GM21381 (cell line): ENCODE results near the gene ACTR5.
A peak's percentile ranks its signal among the peaks of the same experiment; 100 is the strongest.
"Not testable (repeated sequence)": the region's sequence is repeated elsewhere in the genome, so short reads cannot be mapped to it uniquely, and the experiment has no call there.

Experiments used
- ATAC-seq: cut with Tn5 transposase; IDR thresholded peaks from one replicate; pipeline ENCODE4 v1.9.1; 2021; ENCODE audit warnings: mild to moderate bottlenecking, moderate library complexity; ENCODE audit not compliant: unreplicated experiment

Gene ACTR5

DNA sequence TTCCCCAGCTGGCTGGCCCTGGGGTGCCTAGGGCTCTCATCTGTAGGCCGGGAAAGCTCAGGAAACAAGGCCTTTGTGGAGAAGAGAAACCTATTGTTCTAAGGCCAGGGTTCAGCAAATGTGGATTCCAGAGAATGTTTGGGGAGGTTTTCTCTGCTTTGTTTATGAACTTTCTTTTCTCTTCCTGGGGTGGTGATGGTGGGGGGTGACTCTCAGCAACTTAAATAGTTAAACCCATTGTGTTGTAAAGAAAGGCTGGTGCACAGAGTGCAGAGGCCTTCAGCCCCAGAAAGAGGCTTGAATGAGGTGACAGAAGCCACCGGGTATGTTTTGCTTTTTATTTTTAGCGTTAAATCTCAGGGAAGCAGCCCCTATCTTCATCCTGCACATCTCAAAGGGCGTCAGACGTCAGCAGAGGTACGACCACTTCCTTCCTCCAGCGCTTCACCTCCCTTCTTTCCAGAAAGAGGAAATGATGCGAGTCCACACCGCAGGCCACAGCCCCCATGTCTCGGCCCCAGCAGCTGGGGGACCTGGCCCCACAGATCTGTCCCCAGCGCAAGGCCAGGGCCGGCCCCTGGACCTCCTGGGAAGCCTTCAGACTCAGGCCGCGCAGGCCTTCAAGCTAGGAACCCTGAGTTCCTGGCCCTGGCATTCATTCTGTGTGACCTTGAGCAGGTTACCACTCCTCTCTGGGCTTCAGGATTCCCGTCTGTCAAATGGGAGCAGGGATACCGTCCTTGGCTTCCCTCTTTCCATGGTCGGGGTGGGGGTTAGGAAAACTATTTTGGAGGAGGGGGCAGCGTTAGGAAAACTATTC is 56.6 kb downstream of the ACTR5 start:
- ATAC-seq, result no peak

DNA sequence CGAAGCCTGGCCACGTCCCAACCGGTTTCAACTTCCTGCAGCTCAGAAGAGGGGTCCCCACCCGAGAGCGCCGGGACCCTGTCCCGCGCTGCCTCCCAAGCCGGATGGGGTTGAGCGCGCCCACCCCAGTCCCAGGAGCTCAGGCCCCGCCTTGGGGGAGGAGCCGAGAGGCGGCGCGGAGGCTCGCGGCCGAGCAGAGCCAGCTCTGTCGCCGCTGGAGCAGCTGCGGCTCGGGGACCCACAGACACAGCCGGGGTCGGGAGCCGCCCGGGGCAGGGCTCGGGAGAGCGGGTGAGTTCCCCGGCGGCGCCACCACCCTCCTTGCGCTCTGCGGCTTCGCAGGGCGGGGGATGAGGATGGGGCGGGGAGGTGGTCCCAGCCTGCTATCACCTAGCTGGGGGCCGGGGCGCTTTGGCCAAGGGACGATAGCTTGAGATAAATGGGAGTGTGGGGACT is 57.3 kb downstream of the ACTR5 start, which contains the start of gene PPP1R16B:
PPP1R16B (plus strand) TSS at position 196 of the 456 bp plus-strand sequence. CDS start 30,229 bp downstream, outside the sequence.
- ATAC-seq, result peak; percentile 52

DNA sequence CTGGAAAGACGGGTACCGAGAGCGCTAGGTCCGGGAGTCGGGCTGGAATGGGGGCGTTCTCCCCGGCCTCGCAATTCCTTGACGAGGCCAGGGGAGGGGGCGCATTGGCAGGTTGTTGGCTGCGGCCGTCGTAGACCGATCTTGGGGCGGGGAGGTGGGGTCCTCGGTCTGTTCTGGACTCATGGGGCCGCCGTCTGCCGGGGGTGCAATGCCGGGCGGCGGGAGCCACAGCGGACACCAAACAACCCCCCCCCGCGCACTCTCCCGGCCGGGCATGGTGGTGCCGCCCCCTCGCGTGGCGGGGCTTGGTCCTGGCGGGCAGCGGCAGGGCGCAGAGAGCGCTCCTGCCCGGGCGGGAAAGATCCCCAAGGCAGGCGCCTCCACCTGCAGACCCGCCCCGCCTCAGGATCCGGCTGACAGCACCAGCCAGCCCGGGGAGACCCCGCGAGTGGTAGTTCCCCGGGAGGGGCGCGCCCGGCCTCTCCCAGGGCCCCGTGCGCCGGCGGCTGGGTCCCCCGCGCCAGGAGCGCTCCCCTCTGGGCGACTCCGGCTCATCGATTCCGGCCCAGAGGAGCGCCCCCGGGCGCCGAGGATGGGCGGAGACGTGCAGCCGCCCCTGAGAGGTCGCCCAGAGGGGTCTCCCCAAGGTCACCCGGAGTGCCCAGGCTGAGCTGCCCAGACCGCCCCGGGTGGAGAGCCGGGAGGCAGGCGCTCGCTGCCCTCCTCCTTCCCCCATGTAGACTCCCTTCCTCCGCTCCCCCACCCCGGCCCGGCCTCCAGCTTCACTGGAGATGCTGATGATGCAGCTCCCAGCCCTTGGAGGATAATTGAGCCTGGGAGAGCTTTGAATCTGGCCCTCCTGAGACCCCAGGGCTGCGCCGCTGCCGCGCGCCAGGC is 57.9 kb downstream of the ACTR5 start:
- ATAC-seq, result no peak

DNA sequence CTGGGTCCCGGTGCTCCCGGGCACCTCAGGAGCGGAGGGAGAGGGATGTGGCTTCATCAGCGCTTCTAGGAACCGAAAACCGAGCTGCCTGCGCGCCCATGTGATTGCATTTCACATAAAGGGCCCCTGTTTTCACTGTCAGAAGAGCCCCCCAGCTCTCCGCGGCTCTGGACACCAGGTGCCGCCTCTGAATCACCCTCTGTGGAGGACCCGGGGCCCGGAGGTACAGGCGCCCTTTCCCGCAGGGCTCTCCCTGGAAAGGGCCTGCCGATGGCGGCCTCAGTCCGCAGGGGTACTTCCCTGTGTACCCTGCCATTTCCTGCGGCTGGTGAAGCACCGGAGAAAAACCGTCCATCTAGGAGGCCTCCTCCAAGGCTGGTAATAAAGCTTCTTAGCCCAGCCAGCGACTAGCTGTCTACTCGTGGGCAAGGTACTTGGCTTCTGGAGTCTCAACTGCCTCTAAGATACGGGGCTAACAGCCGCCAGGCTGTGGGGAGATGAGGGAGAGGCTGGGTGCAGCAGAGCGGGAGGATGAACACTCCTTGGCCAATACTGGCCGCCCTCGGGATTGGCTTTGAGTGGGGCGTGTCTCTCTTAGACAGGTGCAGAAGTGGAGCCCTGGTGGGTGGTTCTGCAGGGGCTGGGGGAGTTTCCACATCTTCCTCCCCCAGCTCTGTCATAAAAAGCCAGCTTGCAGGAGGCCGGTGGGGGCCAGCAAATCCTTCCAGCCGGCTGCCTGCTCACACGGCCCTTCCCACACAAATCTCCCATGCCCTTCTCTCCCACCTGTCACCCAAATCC is 58.8 kb downstream of the ACTR5 start:
- ATAC-seq, result no peak

DNA sequence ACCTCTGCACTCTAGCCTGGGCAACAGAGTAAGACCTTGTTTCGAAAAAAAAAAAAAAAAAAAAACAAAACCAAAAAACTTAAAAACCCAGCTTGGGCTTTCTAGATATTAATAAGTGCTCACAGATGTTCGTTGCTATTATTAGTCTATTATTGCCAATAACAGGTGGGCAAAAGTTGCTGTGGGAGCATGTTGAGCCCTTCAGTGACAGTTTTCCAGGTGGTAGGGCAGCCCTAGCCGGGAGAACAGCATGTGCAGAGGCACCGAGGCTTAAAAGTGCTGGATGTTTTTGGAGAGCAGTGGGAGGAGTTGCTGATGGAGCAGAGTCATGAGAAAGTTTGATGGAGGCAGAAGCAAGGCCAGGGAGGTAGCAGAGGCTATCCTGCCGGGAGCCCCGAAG is 61.7 kb downstream of the ACTR5 start:
- no peak for ATAC-seq

DNA sequence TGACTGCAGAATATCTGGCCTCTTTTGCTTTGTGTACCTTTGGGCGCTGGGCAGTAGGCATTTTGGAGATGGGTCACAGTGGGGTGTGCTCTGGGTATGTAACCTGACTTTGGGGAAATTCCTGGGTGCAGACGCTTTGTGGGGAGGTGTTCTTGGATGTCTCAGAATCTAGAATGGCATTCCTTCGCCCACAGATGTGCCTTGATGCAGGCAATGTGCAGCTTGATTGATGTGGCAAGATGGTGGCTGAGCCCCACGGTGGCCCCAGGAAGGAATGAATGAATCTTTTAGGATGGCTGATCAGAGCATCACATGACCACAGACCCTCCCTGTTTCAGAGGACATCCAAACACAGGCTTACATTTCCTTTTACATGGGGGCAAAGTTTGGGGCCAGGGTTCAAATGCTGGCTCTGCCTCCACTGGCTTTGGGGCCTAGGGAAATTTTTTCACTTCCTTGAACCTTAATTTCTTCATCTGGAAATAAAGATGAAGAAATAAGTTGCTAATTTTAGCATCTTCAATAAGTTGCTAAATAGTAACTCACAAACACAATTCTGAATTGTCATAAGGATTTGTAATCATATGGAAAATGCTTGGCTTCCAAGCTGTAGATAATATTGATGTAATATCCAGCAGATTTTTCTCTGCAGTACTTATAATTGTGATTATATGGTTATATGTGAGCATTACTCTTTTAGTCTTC is 62.8 kb downstream of the ACTR5 start:
- ATAC-seq, result no peak

DNA sequence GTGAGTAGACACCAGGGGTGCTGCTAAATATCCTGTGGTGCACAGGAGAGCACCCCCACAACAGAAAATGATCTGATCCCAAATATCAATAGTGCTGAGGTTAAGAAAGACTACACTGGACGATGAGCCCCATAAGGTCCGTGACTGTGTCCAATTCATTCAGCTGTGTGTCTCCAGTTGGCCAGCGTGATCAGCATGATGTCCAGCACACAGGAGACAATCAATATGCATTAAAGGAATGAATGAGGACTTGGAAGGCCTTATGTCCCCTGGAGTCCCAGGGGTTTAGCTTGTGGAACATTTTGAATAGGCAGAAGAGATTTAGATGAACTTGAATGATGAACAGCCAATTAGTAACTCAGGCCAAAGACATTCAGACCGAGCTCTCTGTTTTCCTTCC is 63.5 kb downstream of the ACTR5 start:
- no peak for ATAC-seq

DNA sequence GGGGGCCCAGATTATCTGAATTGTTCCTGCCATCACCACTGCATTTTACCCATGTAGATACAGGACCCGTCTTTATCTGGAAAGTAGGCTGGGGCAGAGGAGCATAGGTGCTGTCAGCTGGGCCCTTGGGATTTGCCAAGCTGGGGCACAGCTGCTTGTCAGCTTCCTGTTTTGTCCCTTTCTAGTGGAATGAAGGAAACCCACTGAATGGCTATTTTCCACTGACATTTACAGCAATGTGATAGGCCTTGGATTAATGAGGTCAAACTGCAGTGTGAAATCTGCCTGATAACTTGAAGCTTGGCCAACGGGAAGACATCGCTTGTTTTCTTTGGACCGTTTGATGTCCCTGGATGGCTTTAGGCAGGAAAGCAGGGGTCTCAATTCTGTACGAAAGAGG is 63.9 kb downstream of the ACTR5 start:
- no peak for ATAC-seq

DNA sequence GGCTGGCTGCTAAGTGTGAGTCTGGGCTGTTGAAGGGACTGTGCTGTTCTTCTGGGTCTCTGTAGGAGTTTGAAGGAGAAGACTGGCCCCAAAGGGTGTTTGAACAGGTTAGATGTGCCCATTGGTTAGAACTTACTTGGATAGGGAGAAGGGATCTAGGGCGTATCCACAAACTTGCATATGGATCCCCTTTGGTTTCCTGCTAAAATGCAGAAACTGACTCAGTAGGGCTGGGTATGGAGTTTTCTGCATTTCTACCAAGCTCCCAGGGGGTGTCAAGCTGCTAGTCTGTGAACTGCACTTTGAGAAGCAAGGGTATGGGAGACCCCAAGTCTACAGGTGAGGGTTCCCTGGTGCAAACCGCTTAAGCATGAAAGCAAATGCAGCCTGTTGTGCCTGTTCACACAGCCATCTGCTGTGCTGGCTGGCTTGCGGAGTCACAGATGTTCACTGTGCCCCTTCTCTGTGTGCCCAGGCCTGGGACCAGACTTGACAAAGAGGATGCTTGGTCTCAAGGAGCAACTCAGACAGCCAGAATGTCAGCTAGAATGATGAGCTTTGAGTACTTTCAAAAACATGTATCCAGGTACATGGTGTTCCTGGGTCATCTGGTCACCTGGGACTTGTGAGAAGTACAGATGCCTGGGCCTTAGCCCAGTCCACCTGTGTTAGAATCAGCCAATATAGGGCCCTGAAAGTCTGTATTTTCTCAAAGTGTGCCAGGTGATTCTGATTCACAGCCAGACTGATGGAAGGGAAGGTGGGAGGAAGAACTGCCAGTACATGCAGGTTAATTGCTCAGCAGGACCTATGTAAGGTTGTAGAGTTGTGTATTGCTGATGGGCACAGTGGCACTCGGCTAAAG is 64.7 kb downstream of the ACTR5 start:
- ATAC-seq, result no peak

DNA sequence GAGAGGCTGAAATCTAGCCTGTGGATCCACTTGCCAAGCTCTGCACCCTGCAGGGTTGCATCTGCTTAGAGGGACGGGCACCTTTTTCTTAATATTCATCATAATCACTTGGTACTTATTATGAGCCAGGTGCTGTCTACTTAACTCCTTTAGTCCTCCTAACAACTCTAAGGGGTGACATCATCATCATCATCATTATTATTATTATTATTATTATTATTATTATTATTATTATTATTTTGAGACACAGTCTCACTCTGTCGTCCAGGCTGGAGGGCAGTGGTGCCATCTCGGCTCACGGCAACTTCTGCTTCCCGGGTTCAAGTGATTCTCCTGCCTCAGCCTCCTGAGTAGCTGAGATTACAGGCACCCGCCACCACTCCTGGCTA is 65.3 kb downstream of the ACTR5 start:
- not testable (repeated sequence) for ATAC-seq

DNA sequence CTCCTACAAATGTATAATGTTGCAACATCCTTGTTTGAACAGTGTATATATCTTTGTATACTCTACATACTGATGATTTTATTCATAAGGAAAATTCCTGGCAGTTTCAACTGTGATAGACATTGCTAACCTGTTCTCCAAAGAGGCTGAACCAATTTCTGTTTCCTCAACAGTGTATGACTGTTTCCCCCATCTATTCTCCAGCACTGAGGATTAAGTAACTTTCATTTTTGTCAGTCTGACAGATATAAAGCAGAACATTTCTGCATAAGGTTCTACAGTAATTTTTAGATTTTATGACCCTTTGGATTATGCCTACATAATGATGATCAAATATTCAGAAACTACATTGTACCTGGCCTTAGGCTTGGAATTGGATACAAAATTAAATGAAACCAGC is 67.2 kb downstream of the ACTR5 start:
- no peak for ATAC-seq

DNA sequence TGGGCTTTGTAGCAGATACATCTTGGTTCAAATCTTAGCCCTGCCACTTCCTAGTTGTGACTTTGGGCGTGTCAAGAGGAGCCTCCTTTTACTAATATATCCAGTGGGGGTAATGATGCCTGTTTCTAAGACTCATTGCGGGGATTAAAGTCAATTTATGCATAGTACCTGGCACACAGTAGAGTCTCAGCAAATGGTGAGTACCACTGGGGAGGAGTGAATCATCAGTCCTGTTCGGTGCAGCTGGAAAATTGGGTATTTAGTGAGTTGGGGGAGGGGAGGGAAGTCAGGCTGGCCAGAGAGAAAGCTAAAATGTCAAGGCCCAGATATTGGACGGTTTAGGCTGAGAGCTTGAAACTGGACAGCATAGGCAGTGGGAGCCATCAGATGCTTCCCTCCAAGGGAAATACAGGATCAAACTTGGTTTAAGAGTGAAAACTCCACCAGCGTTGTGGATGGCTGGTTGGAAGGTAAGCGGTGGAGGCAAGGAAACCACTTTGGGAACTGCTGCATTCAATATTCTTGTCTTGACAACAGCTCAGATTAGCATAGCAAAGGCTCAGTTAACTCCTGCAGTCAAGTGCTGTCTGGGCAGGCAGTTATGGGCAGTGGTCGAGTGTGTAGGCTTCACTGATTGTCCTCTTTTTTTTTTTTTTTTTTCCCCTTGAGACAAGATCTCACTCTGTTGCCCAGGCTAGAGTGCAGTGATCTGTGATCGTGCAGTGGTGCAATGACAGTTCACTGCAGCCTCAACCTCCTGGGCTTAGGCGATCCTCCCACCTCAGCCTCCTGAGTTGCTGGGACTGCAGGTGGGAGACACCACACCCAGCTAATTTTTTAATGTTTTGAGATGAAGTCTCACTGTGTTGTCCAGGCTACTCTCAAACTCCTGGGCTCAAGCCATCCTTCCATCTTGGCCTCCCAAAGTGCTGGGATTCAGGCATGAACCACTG is 70.1 kb downstream of the ACTR5 start:
- ATAC-seq, result no peak
